Stimulated activated CD8-positive, alpha-beta memory T cell treated with anti-CD3 and anti-CD28 coated beads, Interleukin-7, amount 100 ng/mL, for 1 hour (primary cell): ENCODE results near the gene ABTB2.
A peak's percentile ranks its signal among the peaks of the same experiment; 100 is the strongest.
"Not testable (repeated sequence)": the region's sequence is repeated elsewhere in the genome, so short reads cannot be mapped to it uniquely, and the experiment has no call there.

ENCODE experiments used
- DNase-seq, 2 donors: peaks; one replicate each; pipeline ENCODE4 v3.0.0-alpha.2; 2020; ENCODE audit warnings: low read depth in 2 of 2

ABTB2 gene

DNA sequence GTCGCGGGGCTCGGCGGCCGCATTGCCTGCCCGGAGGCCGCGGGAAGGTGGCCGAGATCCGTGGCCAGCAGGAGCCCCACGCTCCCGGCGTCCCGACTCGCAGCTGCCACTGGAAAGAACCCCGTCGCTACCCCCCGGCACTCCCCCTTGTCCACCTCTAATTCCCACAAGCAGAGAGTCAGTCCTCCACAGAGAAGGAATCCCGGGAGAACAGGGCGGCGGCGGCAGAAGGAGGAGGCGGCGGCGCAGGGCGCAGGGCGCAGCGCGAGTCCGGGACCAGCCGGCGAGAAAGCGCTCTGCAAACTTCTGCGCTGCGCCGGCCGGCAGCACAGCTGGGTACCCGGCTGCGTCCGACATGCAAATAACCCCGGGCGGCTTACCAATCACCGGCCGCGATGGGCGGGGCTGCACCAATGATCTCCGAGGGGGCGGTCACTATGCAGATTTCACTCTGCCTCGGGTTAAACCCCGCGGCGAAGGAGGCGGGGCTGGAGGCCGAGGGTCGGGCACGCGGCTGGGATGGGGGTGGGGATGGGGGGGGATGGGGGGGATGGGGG lies at the start of gene ABTB2:
TSS of gene ABTB2 (minus strand) at position 310 of the 557 bp plus-strand sequence.
- DNase-seq, result peak; percentile 90 to 93

GRCh38 chr11:34407121-34407813 lies 49.5 kb upstream of the ABTB2 start:
- DNase-seq, result no peak

GRCh38 chr11:34406413-34406812 lies 48.6 kb upstream of the ABTB2 start:
- DNase-seq, result no peak

- DNase-seq, result no peak
Measured at GRCh38 chr11:34405079-34405858, 47.5 kb upstream of the ABTB2 start.

- no peak for DNase-seq
Measured at GRCh38 chr11:34404280-34404679, 46.5 kb upstream of the ABTB2 start.

GRCh38 chr11:34403431-34403830 lies 45.6 kb upstream of the ABTB2 start:
- no peak for DNase-seq

DNA sequence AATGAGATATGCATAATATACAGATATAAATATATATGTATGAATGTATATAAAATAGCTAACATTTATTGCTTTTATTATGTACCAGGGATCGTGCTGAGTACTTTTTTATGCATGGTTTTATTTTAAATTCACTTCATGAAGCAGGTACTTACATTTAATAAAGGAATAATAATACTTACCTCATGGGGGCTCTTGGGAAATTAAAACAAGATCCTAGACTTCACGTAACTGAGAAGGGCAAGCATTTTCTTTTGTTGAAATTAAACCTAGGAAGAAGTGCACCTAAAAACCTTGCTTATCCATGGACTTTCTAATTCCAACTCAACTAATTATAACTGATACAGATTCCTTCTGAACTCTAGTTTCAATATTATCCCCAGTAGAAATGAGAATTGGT lies 40.0 kb upstream of the ABTB2 start:
- no peak for DNase-seq

GRCh38 chr11:34397120-34397519 lies 39.3 kb upstream of the ABTB2 start:
- DNase-seq, result no peak

DNA sequence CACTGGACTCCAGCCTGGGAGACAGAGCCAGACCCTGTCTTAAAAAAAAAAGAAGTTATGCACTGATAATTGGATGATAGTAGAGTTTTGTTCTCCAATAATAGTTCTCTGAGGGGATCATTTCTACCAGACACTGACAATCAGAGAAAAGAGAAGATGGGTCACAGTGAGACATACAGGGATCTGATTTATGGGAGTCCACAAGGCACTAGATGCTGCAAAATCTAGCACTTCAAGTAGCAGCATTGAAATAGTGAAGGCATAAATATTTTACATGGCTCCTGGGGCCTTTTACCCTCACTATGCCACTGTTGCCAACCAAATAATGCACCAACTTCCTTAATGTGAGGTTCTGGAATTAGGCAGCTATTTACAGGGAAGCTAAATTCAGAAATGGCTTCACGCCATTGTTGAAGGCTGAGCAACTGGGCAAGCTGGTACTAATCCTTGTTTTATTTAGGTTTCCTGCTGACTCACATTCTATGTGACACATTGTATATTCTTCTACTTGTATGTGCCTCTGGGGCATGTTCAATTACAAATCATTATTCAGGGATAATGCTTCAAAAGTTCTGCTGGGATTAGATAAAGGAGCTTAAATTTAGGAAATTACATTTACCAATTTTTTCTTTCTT lies 38.2 kb upstream of the ABTB2 start:
- DNase-seq, result no peak

GRCh38 chr11:34394771-34395300 lies 37.0 kb upstream of the ABTB2 start:
- DNase-seq, result no peak

GRCh38 chr11:34387653-34388052 lies 29.8 kb upstream of the ABTB2 start:
- no peak for DNase-seq

GRCh38 chr11:34386356-34386755 lies 28.5 kb upstream of the ABTB2 start:
- not testable (repeated sequence) for DNase-seq

DNA sequence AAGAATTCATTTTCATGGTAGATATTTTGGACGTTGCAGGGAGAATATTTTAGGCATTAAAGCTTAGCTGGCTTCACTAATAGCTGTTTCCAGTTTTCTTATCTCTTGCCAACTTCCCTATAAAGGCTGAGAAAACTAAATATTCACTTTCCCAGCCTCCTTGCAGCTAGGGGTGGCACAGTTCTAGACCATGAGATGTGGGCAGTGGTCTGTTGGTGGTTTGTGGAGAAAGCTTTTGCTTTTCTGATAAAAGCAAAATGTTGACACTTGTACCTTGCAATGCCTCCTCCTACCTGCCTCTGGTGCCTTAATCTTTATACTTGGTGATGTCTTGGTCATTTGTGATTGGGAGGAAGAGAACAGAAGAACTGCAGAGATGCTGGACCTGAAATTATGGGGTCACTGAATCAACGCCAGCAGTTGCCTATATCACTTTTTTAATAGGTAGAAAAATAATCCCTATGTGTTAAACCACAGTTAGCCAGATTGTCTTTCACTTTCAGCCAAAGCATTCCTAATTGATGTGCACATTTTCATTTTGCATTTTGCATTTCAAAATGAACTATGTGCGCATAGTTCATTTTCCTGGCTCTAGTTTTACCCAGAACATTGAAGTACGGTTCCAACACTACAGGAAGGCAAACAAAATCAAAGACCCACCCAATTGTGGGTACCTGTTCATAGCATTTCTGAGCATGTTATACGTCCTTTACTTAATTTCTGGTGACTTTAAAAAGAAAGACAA lies 24.9 kb upstream of the ABTB2 start:
- DNase-seq, result no peak

GRCh38 chr11:34381775-34382174 lies 24.0 kb upstream of the ABTB2 start:
- no peak for DNase-seq

DNA sequence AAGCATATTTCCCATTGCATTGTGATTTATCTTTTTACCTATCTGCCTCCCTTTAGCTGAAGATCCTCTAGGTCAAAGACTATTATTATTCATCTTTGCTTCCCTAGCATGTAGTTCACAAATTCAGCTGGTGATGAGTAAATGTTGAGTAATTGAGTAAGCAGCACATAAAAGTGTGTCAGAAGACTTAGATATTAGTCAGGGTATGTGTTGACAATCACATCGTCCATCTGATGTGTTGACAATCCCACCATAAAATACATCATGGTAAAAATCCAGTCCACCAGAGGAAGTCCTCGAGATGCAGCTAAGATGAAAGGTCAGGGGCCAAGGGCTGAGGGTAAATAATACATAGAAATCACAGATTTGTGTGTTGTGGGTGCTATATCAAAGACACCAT lies 22.9 kb upstream of the ABTB2 start:
- no peak for DNase-seq

DNA sequence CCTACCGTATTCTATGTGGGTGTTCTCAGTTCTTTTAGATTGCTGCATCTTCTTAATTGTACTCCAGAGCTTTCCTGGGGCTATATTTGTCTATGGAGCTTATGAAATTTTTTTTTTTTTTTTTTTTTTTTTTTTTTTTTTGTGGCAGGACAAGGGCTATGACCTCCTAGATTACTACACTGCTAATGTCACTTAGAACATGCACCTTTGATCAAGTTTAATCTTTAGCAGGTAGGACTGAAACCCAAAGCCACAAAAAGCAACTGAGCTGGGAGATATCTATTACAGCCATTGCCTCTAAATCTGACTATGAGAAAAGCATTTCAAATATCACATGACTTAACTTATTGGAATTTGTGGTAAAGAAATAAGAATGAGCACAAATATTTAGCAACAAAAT lies 21.7 kb upstream of the ABTB2 start:
- no peak for DNase-seq

DNA sequence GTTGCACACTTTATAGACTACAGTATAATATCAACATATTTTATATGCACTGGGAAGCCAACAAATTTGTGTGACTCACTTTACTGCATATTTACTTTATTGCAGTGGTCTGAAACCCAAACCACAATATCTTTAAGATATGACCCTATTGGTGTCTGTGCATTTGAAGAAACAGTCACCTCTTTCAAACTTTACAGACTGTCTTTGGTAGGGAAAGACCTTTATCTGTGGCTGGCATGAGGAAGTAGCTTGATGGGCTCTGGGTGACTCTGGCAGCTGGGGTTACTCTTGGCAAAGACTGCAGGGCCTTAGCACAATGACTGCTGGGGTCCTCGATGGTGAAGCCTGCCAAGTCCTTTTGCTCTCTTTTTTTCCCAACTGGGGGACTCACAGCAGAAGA lies 21.3 kb upstream of the ABTB2 start:
- no peak for DNase-seq

- no peak for DNase-seq
Measured at GRCh38 chr11:34373727-34374126, 15.9 kb upstream of the ABTB2 start.

DNA sequence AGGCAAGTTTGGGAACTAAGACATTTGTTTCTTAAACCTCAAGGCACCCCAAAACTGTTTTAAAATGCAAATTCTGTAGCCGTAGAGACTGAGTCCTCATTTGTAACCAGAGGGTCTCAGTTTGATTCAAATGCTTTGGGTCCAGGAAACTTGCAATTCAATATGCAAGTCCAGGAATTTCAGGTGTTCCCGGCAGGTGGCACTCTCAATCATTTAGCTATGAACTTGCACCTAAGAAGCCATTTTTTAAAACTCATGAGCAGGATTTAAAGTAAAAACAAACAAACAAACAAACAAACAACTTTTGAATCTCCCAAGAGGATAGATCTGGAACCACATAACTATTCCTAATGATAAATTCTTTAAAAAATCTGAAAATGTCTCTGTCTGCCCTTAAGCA lies 8.7 kb upstream of the ABTB2 start:
- DNase-seq, result no peak

DNA sequence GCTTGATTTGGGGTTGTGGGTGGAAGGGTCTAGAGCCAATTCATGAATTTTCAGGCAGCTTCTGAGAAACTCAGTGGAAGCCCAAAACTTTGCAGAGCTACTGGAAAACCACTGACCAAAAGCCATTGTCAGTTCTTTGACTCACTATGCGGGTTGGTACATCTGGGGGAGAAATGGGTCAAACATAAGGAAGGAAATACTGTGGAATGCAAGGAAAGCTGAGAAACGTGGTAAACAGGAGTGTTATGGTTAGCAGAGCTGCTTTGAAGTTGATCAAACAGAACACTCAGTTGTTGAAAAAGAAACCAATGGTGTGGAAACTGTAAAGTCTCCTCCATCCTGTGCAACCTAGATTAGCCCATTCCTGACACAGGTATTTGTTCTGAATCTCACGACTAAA lies 6.3 kb upstream of the ABTB2 start:
- DNase-seq, result no peak

DNA sequence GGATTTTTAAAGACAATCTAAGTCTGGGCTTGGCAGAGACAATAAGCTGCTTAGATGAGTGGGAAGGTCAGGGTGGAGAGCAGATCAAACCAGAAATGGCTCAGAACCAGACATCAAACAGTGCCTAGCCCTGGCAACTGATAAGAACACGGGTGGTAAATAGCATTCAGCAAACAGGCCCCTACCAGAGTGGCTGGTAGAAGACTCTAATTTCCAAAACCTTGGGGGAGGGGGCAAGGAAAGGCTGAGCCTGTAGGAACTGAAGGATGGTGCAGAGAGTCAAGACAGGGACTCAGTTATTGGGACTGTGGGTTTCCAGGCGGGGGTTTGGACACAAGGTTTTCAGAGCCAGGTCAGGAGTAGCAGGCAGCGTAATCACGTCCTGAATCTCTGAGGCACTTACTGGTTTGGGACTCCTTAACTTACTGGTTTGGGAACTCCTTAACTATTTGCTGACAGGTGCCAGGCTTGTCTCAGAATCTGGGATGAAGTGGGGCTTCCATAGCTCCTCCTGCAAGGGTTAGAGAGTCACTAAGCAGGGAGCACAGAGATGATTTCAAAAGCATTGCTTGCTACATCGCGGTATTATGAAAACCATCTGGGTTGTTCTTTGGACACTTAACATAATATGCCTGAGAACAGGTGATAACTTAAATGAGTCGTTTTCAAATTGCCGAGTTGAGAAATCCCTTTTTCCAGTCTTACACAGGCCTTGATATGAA lies 5.7 kb upstream of the ABTB2 start:
- DNase-seq, result no peak
